NB4 (cell line): ENCODE measurements around the gene FAM120AOS.

ENCODE experiments used
- CTCF ChIP-seq: IDR thresholded peaks from one replicate; pipeline ENCODE4 v1.5.1; 2012; ENCODE audit warnings: low read depth, low read length
- POLR2A ChIP-seq: IDR thresholded peaks from 2 replicates; pipeline ENCODE4 v1.6.1; 2011; ENCODE audit warnings: mild to moderate bottlenecking; ENCODE audit not compliant: insufficient read length; ENCODE audit errors: extremely low read depth

GRCh38 chr9:93453047-93453914 lies at the start of gene FAM120AOS:
- TF ChIP-seq POLR2A (peak; percentile 33), CTCF (no peak)
